Keratinocyte (primary cell): ENCODE data around the gene GRM1. TPM values are rescaled to one million over a fixed set of nuclear protein-coding genes. Genes with fewer than 3 reads are reported as not detected.

ENCODE experiments used
- DNase-seq: peaks from one replicate; pipeline ENCODE4 v3.0.0-alpha.2; 2011; ENCODE audit warnings: low read depth, missing footprints, low spot score
- FAIRE-seq: peaks from 2 replicates; lab custom pipeline; 2011; peaks lifted over from hg19 to GRCh38; lab: Jason Lieb, UNC
- H2AFZ ChIP-seq: 2 replicates; pipeline ENCODE4 v1.6.0; 2012; ENCODE audit warnings: low read length, control low read depth, inconsistent platforms; ENCODE audit not compliant: control insufficient read depth
- H3K27ac ChIP-seq: 2 replicates; pipeline ENCODE4 v1.5.1; 2011; ENCODE audit warnings: low read length; ENCODE audit not compliant: control insufficient read depth, insufficient read depth
- H3K27me3 ChIP-seq: 3 replicates; pipeline ENCODE4 v1.6.0; 2011; ENCODE audit warnings: low read length; ENCODE audit not compliant: control insufficient read depth, insufficient read depth; ENCODE audit errors: extremely low read depth
- H3K36me3 ChIP-seq, 2 experiments: 2 replicates in 1 of 2; 3 replicates in 1 of 2; pipeline ENCODE4 v1.5.1; 2011; ENCODE audit warnings: low read length in 2 of 2, mild to moderate bottlenecking in 1 of 2; ENCODE audit not compliant: control insufficient read depth in 2 of 2, insufficient read depth in 2 of 2; ENCODE audit errors: extremely low read depth in 1 of 2
- H3K4me1 ChIP-seq: 3 replicates; pipeline ENCODE4 v1.5.1; 2011; ENCODE audit warnings: low read length; ENCODE audit not compliant: control insufficient read depth, insufficient read depth; ENCODE audit errors: extremely low read depth
- H3K4me2 ChIP-seq: 3 replicates; pipeline ENCODE4 v1.6.0; 2011; ENCODE audit warnings: low read depth, low read length; ENCODE audit not compliant: control insufficient read depth, insufficient read depth; ENCODE audit errors: extremely low read depth
- H3K4me3 ChIP-seq, 3 experiments: fragments of 200-600 bp in 1 of 3; sonication (generic) in 1 of 3; 2 replicates in 2 of 3; 3 replicates in 1 of 3; pipeline ENCODE4 v1.5.1; 2011 to 2016; ENCODE audit warnings: low read length in 3 of 3, mild to moderate bottlenecking in 3 of 3, control low read depth in 2 of 3, inconsistent platforms in 1 of 3, low read depth in 1 of 3, mixed read lengths in 1 of 3, mixed run types in 1 of 3, moderate library complexity in 1 of 3; ENCODE audit not compliant: control insufficient read depth in 2 of 3, insufficient read depth in 2 of 3; ENCODE audit errors: extremely low read depth in 1 of 3
- H3K79me2 ChIP-seq: 2 replicates; pipeline ENCODE4 v1.6.0; 2012; ENCODE audit warnings: low read length; ENCODE audit not compliant: control insufficient read depth, insufficient read depth
- H3K9ac ChIP-seq: 3 replicates; pipeline ENCODE4 v1.6.0; 2011; ENCODE audit warnings: low read length; ENCODE audit not compliant: control insufficient read depth, insufficient read depth; ENCODE audit errors: extremely low read depth
- H3K9me1 ChIP-seq: 3 replicates; pipeline ENCODE4 v1.6.0; 2011; ENCODE audit warnings: low read length; ENCODE audit not compliant: control insufficient read depth, insufficient read depth; ENCODE audit errors: extremely low read depth
- H3K9me3 ChIP-seq: 2 replicates; pipeline ENCODE4 v1.5.1; 2012; ENCODE audit warnings: low read depth, low read length; ENCODE audit not compliant: control insufficient read depth
- H4K20me1 ChIP-seq: 3 replicates; pipeline ENCODE4 v1.6.0; 2011; ENCODE audit warnings: low read length; ENCODE audit not compliant: control insufficient read depth, insufficient read depth; ENCODE audit errors: extremely low read depth
- CTCF ChIP-seq, 3 experiments: IDR thresholded peaks in 1 of 3; conservative IDR thresholded peaks in 1 of 3; optimal IDR thresholded peaks in 1 of 3; 2 replicates in 2 of 3; 3 replicates in 1 of 3; pipeline versions ENCODE3 to v1.5.1; 2011; ENCODE audit warnings: low read length in 3 of 3, mild to moderate bottlenecking in 3 of 3, moderate library complexity in 2 of 3, control low read depth in 1 of 3, inconsistent platforms in 1 of 3; ENCODE audit not compliant: insufficient read depth in 2 of 3; ENCODE audit errors: extremely low read depth in 1 of 3
- EZH2 ChIP-seq: IDR thresholded peaks from one replicate; pipeline ENCODE4 v1.6.1; 2012; ENCODE audit warnings: inconsistent platforms, mild to moderate bottlenecking, low read length, moderate library complexity
- dilution Hi-C: fragments of 300-500 bp; cut with MboI; formaldehyde crosslinking; loops from one replicate; pipeline ENCODE4 v1.7.0; 2020; ENCODE audit warnings: low sequenced_read_pairs; ENCODE audit not compliant: extremely low pct_ligation_motif_present
- polyA plus RNA-seq, 5 experiments: library from polyadenylated mRNA; depleted of rRNA in 3 of 5; stranded (reverse) in 3 of 5; stranded (forward) in 1 of 5; unstranded in 1 of 5; fragments of >200 nt; gene quantifications; 1 replicate in 1 of 5; 2 replicates in 3 of 5; 3 replicates in 1 of 5; pipeline versions ENCODE4 v1.2.1 to v1.2.3, GENCODE V29; 2011 to 2012; ENCODE audit warnings: missing spikeins in 2 of 5, low read depth in 1 of 5, low replicate concordance in 1 of 5

Gene GRM1
- polyA plus RNA-seq, 1 donor (not counting 4 experiments of a cell fraction or from before 2014, with no cell fraction given) = not detected

GRCh38 chr6:146065690-146066089, 36.8 kb downstream of the GRM1 start:
- TF ChIP-seq EZH2 (no peak), CTCF (optimal IDR thresholded peaks at IDR 0.05 in 1 of 3, IDR thresholded peaks at IDR 0.05 in 1 of 3, conservative IDR thresholded peaks at IDR 0.05 in 1 of 3; ENCODE audit: extremely low read depth in 1 of 3, insufficient read depth in 2 of 3, low read length in 3 of 3) (no peak)
- Histone ChIP-seq H3K27me3 (no peaks in the 10 kb centered on the region), H3K9me1 (no peaks in the 10 kb centered on the region), H3K79me2 (no peaks in the 10 kb centered on the region), H4K20me1 (no peaks in the 10 kb centered on the region), H3K9ac (no peak overlapping the region), H3K4me2 (no peak overlapping the region), H2AFZ (no peak overlapping the region), H3K4me1 (no peaks in the 10 kb centered on the region), H3K36me3 (no peaks in the 10 kb centered on the region), H3K4me3 (no peak overlapping the region), H3K9me3 (no peaks in the 10 kb centered on the region), H3K27ac (no peak overlapping the region)
- no peak for DNase-seq
- no peak for FAIRE-seq
- dilution Hi-C loops = no loop called here

- H3K27ac ChIP-seq = no peak overlapping the region
- H4K20me1 ChIP-seq = no peaks in the 10 kb centered on the region
- H3K9me3 ChIP-seq = no peaks in the 10 kb centered on the region
- H3K4me3 ChIP-seq = no peak overlapping the region
- H3K4me1 ChIP-seq = no peaks in the 10 kb centered on the region
- no peak overlapping the region for H3K9ac ChIP-seq
- no peak for DNase-seq
- no peak for FAIRE-seq
- no peak overlapping the region for H3K4me2 ChIP-seq
- no peak overlapping the region for H2AFZ ChIP-seq
- H3K79me2 ChIP-seq = no peaks in the 10 kb centered on the region
- no peaks in the 10 kb centered on the region for H3K9me1 ChIP-seq
- H3K36me3 ChIP-seq = no peaks in the 10 kb centered on the region
- TF ChIP-seq EZH2 (no peak), CTCF (optimal IDR thresholded peaks at IDR 0.05 in 1 of 3, IDR thresholded peaks at IDR 0.05 in 1 of 3, conservative IDR thresholded peaks at IDR 0.05 in 1 of 3; ENCODE audit: extremely low read depth in 1 of 3, insufficient read depth in 2 of 3, low read length in 3 of 3) (no peak)
- dilution Hi-C loops = no loop called here
- no peaks in the 10 kb centered on the region for H3K27me3 ChIP-seq
Measured at GRCh38 chr6:146066506-146066905, 37.6 kb downstream of the GRM1 start.
